ENCODE results near the gene PDIA4. TPM values are rescaled to one million over a fixed set of nuclear protein-coding genes. Genes with fewer than 3 reads are reported as not detected.
"Not testable (repeated sequence)": the region's sequence is repeated elsewhere in the genome, so short reads cannot be mapped to it uniquely, and the experiment has no call there.

PDIA4 gene
- total RNA-seq, 1 experiment from 2014 or later: 281 TPM

DNA sequence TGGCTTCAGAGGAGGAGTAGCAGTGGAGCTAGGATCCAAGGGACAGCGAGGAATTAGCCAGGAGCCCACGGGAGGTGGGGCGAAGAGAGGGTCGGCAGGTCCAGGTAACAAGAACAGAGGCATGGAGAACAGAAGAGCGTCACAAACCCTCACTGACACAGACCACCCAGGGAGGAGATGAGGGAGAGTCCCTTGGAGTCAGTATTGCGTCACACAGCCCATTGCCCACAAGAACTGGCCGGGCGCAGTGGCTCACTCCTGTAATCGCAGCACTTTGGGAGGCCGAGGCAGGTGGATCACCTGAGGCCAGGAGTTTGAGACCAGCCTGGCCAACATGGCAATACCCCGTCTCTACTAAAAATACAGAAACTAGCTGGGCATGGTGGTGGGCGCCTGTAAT lies 15.6 kb downstream of the PDIA4 start:
- H3K4me1 ChIP-seq (ENCODE audit: control insufficient read depth, insufficient read depth, low read length); H3K27ac ChIP-seq (ENCODE audit: low read length); H3K9me3 ChIP-seq (ENCODE audit: control insufficient read depth, insufficient read depth, low read depth, low read length); H3K4me3 ChIP-seq (ENCODE audit: low read depth in 2 of 2, low read length in 2 of 2); H3K27me3 ChIP-seq (ENCODE audit: control insufficient read depth, insufficient read depth, low read length); intact Hi-C loops (cut with micrococcal nuclease; ENCODE audit: unreplicated experiment); POLR2A ChIA-PET; ATAC-seq; CTCF ChIA-PET; DNase-seq (ENCODE audit: low read depth, low spot score); BruUV-seq (replicated peaks); in situ Hi-C loops (cut with HindIII; ENCODE audit: low pct_unique_long_range_greater_than_20kb, low sequenced_read_pairs): not testable (repeated sequence)
- H3K36me3 ChIP-seq (ENCODE audit: control insufficient read depth, insufficient read depth, low read length): peaks cover 15% of the 10 kb centered on the region

DNA sequence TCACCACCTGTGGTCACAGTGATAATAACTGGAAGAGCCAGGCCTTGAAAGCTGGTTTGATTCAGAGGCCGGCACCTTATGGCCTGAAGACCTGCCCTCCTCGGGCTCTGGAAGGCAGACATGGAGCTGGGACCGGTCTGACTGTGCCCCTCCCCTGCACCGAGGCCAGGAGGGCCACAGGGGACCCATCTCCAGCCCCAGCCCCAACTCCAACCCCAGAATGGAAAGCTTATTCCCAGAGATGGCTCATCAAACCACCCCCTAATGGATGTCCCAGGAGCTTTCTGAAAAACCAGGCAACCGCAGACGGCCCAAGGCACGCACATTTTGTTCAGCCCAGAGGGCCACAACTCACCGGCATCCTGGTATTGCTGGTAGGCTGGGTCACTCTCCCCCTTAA lies 16.8 kb downstream of the PDIA4 start:
- in situ Hi-C loops (cut with HindIII; ENCODE audit: low pct_unique_long_range_greater_than_20kb, low sequenced_read_pairs): no loop called here
- no peak overlapping the region for H3K4me3 ChIP-seq (ENCODE audit: low read depth in 2 of 2, low read length in 2 of 2)
- H3K36me3 ChIP-seq (ENCODE audit: control insufficient read depth, insufficient read depth, low read length): peaks cover 19% of the 10 kb centered on the region
- no peak overlapping the region for H3K27ac ChIP-seq (ENCODE audit: low read length)
- POLR2A ChIA-PET: no interaction called here
- H3K9me3 ChIP-seq (ENCODE audit: control insufficient read depth, insufficient read depth, low read depth, low read length): no peaks in the 10 kb centered on the region
- TF ChIP-seq POLR2AphosphoS5 (IDR thresholded peaks at IDR 0.05; ENCODE audit: low read depth, low read length) (no peak), TCF7L2 (IDR thresholded peaks at IDR 0.05; ENCODE audit: low read depth, low read length) (no peak), SIN3A (IDR thresholded peaks at IDR 0.05; ENCODE audit: borderline replicate concordance, insufficient read depth, low read depth, low read length) (no peak), REST (IDR thresholded peaks at IDR 0.05; ENCODE audit: insufficient read depth in 1 of 2, low read depth in 2 of 2, low read length in 1 of 2) (no peak)
- TF ChIP-seq, protein P1, sequence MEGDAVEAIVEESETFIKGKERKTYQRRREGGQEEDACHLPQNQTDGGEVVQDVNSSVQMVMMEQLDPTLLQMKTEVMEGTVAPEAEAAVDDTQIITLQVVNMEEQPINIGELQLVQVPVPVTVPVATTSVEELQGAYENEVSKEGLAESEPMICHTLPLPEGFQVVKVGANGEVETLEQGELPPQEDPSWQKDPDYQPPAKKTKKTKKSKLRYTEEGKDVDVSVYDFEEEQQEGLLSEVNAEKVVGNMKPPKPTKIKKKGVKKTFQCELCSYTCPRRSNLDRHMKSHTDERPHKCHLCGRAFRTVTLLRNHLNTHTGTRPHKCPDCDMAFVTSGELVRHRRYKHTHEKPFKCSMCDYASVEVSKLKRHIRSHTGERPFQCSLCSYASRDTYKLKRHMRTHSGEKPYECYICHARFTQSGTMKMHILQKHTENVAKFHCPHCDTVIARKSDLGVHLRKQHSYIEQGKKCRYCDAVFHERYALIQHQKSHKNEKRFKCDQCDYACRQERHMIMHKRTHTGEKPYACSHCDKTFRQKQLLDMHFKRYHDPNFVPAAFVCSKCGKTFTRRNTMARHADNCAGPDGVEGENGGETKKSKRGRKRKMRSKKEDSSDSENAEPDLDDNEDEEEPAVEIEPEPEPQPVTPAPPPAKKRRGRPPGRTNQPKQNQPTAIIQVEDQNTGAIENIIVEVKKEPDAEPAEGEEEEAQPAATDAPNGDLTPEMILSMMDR (IDR thresholded peaks at IDR 0.05): no peak
- CTCF ChIA-PET: no interaction called here
- ATAC-seq (no peak), DNase-seq (ENCODE audit: low read depth, low spot score) (no peak)
- H3K27me3 ChIP-seq (ENCODE audit: control insufficient read depth, insufficient read depth, low read length): no peaks in the 10 kb centered on the region
- no peaks in the 10 kb centered on the region for H3K4me1 ChIP-seq (ENCODE audit: control insufficient read depth, insufficient read depth, low read length)
- BruUV-seq (replicated peaks): no TSS peak
- intact Hi-C loops (cut with micrococcal nuclease; ENCODE audit: unreplicated experiment): no loop called here

DNA sequence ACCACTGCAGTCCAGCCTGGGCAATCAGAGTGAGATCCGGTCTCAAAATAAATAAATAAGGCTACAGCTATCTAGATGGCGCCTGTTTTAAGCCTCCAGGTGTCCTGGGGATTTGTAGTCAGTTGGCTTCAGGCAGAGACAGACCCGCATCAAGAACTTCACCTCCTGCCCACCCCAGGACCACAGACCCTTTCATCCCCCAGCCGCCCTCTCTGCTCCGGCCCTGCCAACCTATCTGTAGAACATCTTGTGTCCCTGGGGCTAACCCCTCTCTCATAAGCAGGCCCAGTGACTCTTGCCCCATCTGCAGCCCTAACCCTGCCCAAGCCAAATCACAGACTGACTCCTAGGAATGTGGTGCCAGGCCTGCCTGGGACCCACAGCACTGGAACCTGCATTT lies 17.9 kb downstream of the PDIA4 start:
- no peaks in the 10 kb centered on the region for H3K27me3 ChIP-seq (ENCODE audit: control insufficient read depth, insufficient read depth, low read length)
- no peaks in the 10 kb centered on the region for H3K9me3 ChIP-seq (ENCODE audit: control insufficient read depth, insufficient read depth, low read depth, low read length)
- TF ChIP-seq REST (IDR thresholded peaks at IDR 0.05; ENCODE audit: insufficient read depth in 1 of 2, low read depth in 2 of 2, low read length in 1 of 2) (no peak), POLR2AphosphoS5 (IDR thresholded peaks at IDR 0.05; ENCODE audit: low read depth, low read length) (no peak), SIN3A (IDR thresholded peaks at IDR 0.05; ENCODE audit: borderline replicate concordance, insufficient read depth, low read depth, low read length) (no peak), TCF7L2 (IDR thresholded peaks at IDR 0.05; ENCODE audit: low read depth, low read length) (no peak)
- TF ChIP-seq, protein P1 (IDR thresholded peaks at IDR 0.05): no peak
- no peak overlapping the region for H3K4me3 ChIP-seq (ENCODE audit: low read depth in 2 of 2, low read length in 2 of 2)
- intact Hi-C loops (cut with micrococcal nuclease; ENCODE audit: unreplicated experiment): no loop called here
- CTCF ChIA-PET: no interaction called here
- POLR2A ChIA-PET: no interaction called here
- DNase-seq (ENCODE audit: low read depth, low spot score) (no peak), ATAC-seq (no peak)
- in situ Hi-C loops (cut with HindIII; ENCODE audit: low pct_unique_long_range_greater_than_20kb, low sequenced_read_pairs): no loop called here
- BruUV-seq (replicated peaks): no TSS peak
- no peaks in the 10 kb centered on the region for H3K4me1 ChIP-seq (ENCODE audit: control insufficient read depth, insufficient read depth, low read length)
- peaks cover 22% of the 10 kb centered on the region for H3K36me3 ChIP-seq (ENCODE audit: control insufficient read depth, insufficient read depth, low read length)
- H3K27ac ChIP-seq (ENCODE audit: low read length): no peak overlapping the region
